Anterior cingulate cortex (tissue), 58 donors: ENCODE results near the gene PRSS22.

Source experiments
- DNase-seq, 58 donors: peaks; one replicate each; lab custom pipeline; 2025; lab: John Stamatoyannopoulos, UW

The PRSS22 gene

GRCh38 chr16:2818272-2818876 lies 39.6 kb downstream of the PRSS22 start:
- no peak for DNase-seq

GRCh38 chr16:2817340-2818271 lies 40.4 kb downstream of the PRSS22 start:
- no peak for DNase-seq

DNA sequence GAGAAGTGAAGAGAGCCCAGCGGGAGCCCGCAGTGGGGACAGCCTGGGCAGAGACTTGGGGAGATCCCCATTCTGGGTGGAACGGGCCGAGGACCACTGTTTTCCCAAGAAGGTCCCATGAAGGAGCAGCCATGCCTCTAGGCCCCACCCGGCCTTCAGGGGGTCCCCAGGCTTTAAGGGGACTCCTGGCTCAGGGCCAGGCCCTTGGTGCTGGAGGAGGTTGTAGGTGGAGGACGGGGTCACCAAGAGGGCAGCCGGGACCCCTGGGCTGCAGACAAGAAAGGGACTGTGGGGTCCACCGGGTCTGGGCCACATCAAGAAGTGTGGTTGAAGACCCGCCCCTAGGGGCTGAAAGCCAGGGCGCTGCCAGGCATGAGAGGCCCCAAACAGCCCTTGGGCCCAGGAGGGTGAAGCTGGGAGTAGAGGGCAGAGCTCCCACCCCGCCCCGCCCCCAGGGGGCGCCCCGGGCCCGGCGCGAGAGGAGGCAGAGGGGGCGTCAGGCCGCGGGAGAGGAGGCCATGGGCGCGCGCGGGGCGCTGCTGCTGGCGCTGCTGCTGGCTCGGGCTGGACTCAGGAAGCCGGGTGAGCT lies 41.1 kb downstream of the PRSS22 start, which contains the start of gene PRSS21:
PRSS21 (plus strand) TSS at position 487 of the 589 bp plus-strand sequence; CDS start at position 519, 32 bp downstream.
- DNase-seq, result no peak

GRCh38 chr16:2815299-2815771 lies 42.6 kb downstream of the PRSS22 start:
- no peak for DNase-seq

DNA sequence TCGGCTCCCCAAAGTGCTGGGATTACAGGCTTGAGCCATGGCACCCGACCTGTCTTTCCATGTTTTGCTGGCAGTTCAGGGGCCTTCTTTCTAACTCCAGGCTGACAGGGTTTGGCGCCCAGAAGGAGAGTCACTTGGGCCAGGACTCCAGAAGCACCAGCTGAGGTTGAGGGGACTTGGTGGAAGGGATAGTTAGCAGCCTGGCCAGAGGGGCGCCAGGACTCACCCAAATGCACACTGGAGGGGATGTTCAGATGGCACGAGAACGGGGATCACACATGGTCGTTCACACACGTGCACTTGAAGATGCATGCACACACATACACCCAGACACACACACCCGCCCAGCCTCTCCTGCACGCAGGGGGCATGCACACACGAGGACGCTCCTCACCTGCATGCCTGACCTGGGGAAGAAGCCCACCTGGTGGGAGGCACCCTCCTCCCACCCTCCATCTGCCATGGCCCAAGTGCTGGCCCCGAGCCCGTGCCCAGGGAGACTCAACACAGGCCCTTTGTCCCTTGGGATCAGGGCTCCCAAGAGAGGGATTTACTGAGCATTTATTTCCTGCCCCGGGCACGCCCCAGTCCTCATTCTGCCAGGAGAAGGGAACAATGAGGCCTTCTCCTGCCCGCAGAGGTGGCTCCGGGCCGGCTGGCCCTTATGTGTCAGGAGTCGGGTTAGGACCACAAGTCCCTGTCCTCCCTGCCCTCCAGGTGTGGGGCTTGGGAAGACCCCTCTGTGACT lies 43.2 kb downstream of the PRSS22 start:
- DNase-seq, result no peak

- DNase-seq, result peak in 6 of 58 donors; percentile 1 to 35 (median 9)
Observed at GRCh38 chr16:2813771-2814221, 44.2 kb downstream of the PRSS22 start.

DNA sequence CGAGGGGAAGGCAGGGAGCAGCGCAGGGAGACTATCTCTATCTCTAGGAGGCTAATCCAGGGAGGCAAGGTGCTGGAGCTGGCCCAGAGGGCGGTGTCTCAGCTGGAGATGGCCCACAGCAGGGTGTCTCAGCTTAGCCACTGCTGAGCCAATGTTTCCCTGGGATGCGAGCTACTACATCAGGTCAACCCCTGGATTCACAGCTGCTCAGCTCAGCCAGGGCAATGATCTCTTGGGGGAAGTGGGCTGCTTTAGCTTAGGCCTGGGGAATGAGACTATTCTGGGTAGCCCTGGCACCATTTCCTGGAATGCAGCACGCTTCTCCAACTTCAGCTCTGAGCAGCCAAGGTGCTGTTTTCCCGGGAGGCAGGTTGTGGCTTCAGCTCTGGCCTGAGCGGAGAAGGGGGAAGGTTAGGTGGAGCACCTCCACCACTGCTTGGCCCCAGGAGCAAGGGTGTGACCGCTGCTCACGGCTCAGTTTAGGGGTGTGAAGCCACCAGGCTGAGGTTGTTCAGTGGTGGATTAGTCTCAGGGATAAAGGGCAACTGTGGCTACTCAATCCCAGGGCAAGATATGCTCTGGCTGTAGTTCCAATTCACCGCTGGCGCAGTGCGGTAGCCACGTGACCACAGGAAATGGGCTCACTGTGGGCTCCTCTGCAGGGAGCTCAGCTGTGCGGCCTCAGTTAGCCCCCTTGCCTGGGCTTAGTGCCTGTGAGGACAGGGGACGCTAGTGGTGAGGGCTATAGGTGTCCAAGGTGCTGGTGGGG lies 46.1 kb downstream of the PRSS22 start:
- no peak for DNase-seq

DNA sequence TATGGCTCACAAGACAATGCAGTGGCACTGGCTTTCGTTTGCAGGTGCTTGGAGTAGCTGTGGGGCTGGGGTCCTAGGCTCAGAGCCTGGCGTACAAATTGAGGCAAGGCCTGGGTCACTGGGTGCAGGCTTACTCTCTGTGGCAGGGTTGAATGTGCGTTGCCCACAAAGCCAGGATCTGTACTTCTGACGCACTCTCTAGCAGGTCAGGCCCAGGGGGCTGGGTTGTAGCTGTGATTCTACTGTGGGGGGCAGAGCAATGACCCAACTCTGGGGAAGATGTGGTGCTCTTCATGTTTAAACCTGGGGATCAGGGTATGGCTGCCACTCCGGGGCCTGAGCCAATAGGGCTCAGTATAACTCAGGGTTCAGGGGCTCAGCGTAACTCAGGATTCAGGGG lies 47.3 kb downstream of the PRSS22 start:
- DNase-seq, result no peak

DNA sequence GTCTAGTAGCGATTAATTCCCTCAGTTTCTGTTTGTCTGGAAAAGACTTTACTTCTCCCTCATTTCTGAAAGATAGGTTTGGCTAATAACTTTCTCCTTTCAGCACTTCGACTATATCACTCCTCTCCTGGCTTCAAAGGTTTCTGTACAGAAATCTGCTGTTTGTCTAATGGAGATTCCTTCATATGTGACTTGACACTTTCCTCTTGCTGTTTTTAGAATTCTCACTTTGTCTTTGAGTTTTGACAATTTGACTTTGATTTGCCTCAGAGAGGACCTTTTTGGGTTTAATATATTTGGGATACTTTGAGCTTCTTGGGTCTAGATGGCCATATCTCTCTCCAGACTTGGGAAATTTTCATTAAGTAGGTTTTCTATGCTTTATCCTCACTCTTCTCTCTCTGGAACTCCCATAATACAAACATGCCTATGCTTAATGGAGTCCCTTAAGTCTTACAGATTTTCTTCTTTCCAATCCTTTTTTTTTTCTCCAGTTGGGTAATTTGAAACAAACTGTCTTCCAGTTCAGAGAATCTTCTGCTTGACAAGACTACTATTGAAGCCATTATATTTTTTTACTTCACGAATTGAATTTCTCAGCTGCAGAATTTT lies 48.7 kb downstream of the PRSS22 start:
- no peak for DNase-seq

DNA sequence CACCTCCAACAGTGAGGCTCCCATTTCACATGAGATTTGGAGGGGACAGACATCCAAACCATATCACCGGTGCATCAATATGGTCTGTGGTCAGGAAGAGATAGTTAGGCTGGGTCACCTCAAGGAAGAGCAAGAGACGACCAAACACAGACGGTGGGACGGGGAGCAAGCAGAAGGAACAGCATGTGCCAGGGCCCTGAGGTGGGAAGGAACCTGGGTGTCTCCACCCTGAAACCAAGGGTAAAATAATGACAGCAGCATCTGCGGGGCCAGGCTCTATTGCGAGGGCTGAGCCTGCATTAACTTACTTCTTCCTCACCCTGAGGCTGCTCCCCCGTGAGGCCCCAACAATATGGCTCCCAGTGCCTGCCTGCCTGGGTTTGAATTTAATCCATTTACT lies 49.8 kb downstream of the PRSS22 start:
- DNase-seq, result no peak

DNA sequence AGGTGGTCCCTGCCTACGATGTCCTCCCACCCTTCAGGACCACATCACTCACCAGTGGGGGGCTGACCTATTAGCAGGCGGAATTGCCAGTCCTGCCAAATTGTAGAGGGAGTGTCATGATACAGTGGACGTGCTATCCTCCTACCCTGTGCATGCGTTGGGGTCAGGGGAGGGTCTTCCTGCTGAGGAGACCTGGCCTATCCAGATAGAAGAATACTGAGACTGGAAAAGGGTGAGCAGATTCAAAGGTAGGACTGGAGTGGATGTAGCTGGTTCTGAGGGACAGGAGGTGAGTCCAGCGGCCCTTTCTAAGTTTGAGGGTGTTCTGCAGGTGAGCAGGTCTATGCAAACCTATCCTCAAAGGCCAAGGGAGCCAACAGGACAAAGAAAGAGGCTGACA lies 51.7 kb downstream of the PRSS22 start:
- DNase-seq, result no peak

- no peak for DNase-seq
Observed at GRCh38 chr16:2804728-2805127, 53.2 kb downstream of the PRSS22 start.

GRCh38 chr16:2803545-2804195 lies 54.3 kb downstream of the PRSS22 start:
- no peak for DNase-seq
